ENCODE results near the gene MOK.

The MOK gene

GRCh38 chr14:102239231-102239630 is 65.7 kb downstream of the MOK start:
- Histone ChIP-seq H4K20me1 (ENCODE audit: insufficient read depth, low read length) (no peaks in the 10 kb centered on the region), H3K4me2 (ENCODE audit: low read length) (no peak overlapping the region), H2AFZ (ENCODE audit: low read depth, low read length) (no peak overlapping the region), H3K36me3 (replicated peaks; ENCODE audit: low read depth, low read length) (no peaks in the 10 kb centered on the region), H3K4me1 (ENCODE audit: low read length) (peaks cover 2% of the 10 kb centered on the region; the same call in 1 of the 2 replicates), H3K4me3 (ENCODE audit: low read length) (no peak overlapping the region), H3K9ac (ENCODE audit: low read length) (no peak overlapping the region), H3K27me3 (ENCODE audit: low read depth, low read length) (peaks cover 14% of the 10 kb centered on the region), H3K27ac (ENCODE audit: low read length) (no peak overlapping the region), H3K79me2 (ENCODE audit: low read length) (no peaks in the 10 kb centered on the region), H3K9me3 (ENCODE audit: insufficient read depth, low read length) (no peaks in the 10 kb centered on the region)
- TF ChIP-seq, protein P1, sequence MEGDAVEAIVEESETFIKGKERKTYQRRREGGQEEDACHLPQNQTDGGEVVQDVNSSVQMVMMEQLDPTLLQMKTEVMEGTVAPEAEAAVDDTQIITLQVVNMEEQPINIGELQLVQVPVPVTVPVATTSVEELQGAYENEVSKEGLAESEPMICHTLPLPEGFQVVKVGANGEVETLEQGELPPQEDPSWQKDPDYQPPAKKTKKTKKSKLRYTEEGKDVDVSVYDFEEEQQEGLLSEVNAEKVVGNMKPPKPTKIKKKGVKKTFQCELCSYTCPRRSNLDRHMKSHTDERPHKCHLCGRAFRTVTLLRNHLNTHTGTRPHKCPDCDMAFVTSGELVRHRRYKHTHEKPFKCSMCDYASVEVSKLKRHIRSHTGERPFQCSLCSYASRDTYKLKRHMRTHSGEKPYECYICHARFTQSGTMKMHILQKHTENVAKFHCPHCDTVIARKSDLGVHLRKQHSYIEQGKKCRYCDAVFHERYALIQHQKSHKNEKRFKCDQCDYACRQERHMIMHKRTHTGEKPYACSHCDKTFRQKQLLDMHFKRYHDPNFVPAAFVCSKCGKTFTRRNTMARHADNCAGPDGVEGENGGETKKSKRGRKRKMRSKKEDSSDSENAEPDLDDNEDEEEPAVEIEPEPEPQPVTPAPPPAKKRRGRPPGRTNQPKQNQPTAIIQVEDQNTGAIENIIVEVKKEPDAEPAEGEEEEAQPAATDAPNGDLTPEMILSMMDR (IDR thresholded peaks at IDR 0.05; ENCODE audit: low read depth, low read length): no peak
- TF ChIP-seq EZH2phosphoT487 (IDR thresholded peaks at IDR 0.05; ENCODE audit: low read depth): no peak

DNA sequence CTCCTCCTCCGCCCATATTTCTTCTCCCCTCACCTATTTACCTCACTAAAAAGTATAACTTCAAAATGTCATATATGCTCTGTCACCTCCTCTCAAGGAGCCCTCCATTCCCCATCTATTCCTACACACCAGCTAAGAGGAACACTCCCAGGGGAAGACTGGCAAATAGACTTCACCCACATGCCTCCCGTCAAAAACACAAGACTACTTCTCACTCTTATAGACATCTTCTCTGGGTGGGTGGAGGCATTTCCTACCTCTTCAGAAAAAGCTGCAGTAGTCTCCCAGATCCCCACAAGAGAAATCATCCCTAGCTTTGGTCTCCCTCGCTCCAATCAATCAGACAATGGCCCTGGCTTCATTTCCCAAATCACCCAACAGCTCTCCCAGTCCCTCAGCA is 66.2 kb downstream of the MOK start:
- no peak overlapping the region for H3K4me2 ChIP-seq (ENCODE audit: low read length)

GRCh38 chr14:102238131-102238530 is 66.8 kb downstream of the MOK start:
- peaks cover 2% of the 10 kb centered on the region; the same call in 1 of the 2 replicates for H3K4me1 ChIP-seq (ENCODE audit: low read length)
- no peaks in the 10 kb centered on the region for H3K36me3 ChIP-seq (replicated peaks; ENCODE audit: low read depth, low read length)
- H3K27me3 ChIP-seq (ENCODE audit: low read depth, low read length): peaks cover 14% of the 10 kb centered on the region
- no peak overlapping the region for H3K4me3 ChIP-seq (ENCODE audit: low read length)
- H2AFZ ChIP-seq (ENCODE audit: low read depth, low read length): no peak overlapping the region
- H4K20me1 ChIP-seq (ENCODE audit: insufficient read depth, low read length): no peaks in the 10 kb centered on the region
- no peak overlapping the region for H3K27ac ChIP-seq (ENCODE audit: low read length)
- H3K9me3 ChIP-seq (ENCODE audit: insufficient read depth, low read length): no peaks in the 10 kb centered on the region
- TF ChIP-seq, protein P1 (IDR thresholded peaks at IDR 0.05; ENCODE audit: low read depth, low read length): no peak
- TF ChIP-seq EZH2phosphoT487 (IDR thresholded peaks at IDR 0.05; ENCODE audit: low read depth): no peak
- no peak overlapping the region for H3K4me2 ChIP-seq (ENCODE audit: low read length)
- no peaks in the 10 kb centered on the region for H3K79me2 ChIP-seq (ENCODE audit: low read length)
- no peak overlapping the region for H3K9ac ChIP-seq (ENCODE audit: low read length)

More for the DNA sequence above, 66.2 kb downstream of the MOK start:
- Histone ChIP-seq H3K9ac (ENCODE audit: low read length) (no peak overlapping the region), H3K79me2 (ENCODE audit: low read length) (no peaks in the 10 kb centered on the region), H3K27ac (ENCODE audit: low read length) (no peak overlapping the region), H3K9me3 (ENCODE audit: insufficient read depth, low read length) (no peaks in the 10 kb centered on the region), H3K36me3 (replicated peaks; ENCODE audit: low read depth, low read length) (no peaks in the 10 kb centered on the region), H3K27me3 (ENCODE audit: low read depth, low read length) (peaks cover 14% of the 10 kb centered on the region), H4K20me1 (ENCODE audit: insufficient read depth, low read length) (no peaks in the 10 kb centered on the region), H3K4me3 (ENCODE audit: low read length) (no peak overlapping the region), H3K4me1 (ENCODE audit: low read length) (peaks cover 2% of the 10 kb centered on the region; the same call in 1 of the 2 replicates), H2AFZ (ENCODE audit: low read depth, low read length) (no peak overlapping the region)
- TF ChIP-seq, protein P1 (IDR thresholded peaks at IDR 0.05; ENCODE audit: low read depth, low read length): no peak
- no peak for TF ChIP-seq EZH2phosphoT487 (IDR thresholded peaks at IDR 0.05; ENCODE audit: low read depth)

GRCh38 chr14:102236026-102236425 is 68.9 kb downstream of the MOK start:
- H3K9me3 ChIP-seq (ENCODE audit: insufficient read depth, low read length): no peaks in the 10 kb centered on the region
- no peak overlapping the region for H2AFZ ChIP-seq (ENCODE audit: low read depth, low read length)
- H3K4me2 ChIP-seq (ENCODE audit: low read length): no peak overlapping the region
- no peaks in the 10 kb centered on the region for H3K36me3 ChIP-seq (replicated peaks; ENCODE audit: low read depth, low read length)
- no peak overlapping the region for H3K9ac ChIP-seq (ENCODE audit: low read length)
- no peak overlapping the region for H3K27ac ChIP-seq (ENCODE audit: low read length)
- peaks cover 14% of the 10 kb centered on the region for H3K27me3 ChIP-seq (ENCODE audit: low read depth, low read length)
- peaks cover 2% of the 10 kb centered on the region; the same call in 1 of the 2 replicates for H3K4me1 ChIP-seq (ENCODE audit: low read length)
- H4K20me1 ChIP-seq (ENCODE audit: insufficient read depth, low read length): no peaks in the 10 kb centered on the region
- H3K4me3 ChIP-seq (ENCODE audit: low read length): no peak overlapping the region
- TF ChIP-seq EZH2phosphoT487 (IDR thresholded peaks at IDR 0.05; ENCODE audit: low read depth): no peak
- TF ChIP-seq, protein P1 (IDR thresholded peaks at IDR 0.05; ENCODE audit: low read depth, low read length): no peak
- no peaks in the 10 kb centered on the region for H3K79me2 ChIP-seq (ENCODE audit: low read length)

Measured in OCI-LY3 (cell line).